Stimulated activated CD4-positive, alpha-beta T cell treated with anti-CD3 and anti-CD28 coated beads, TNF-alpha, amount 100 ng/mL, for 48 hours (primary cell): Measurements from ENCODE around the gene WAPL.
"Not testable (repeated sequence)": the region's sequence is repeated elsewhere in the genome, so short reads cannot be mapped to it uniquely, and the experiment has no call there.

Experiments used
- DNase-seq, 3 donors: peaks; one replicate each; pipeline ENCODE4 v3.0.0-alpha.2; 2020; ENCODE audit warnings: low read depth in 3 of 3

WAPL gene

GRCh38 chr10:86389441-86390193, 132.0 kb downstream of the WAPL start:
- DNase-seq = no peak

DNA sequence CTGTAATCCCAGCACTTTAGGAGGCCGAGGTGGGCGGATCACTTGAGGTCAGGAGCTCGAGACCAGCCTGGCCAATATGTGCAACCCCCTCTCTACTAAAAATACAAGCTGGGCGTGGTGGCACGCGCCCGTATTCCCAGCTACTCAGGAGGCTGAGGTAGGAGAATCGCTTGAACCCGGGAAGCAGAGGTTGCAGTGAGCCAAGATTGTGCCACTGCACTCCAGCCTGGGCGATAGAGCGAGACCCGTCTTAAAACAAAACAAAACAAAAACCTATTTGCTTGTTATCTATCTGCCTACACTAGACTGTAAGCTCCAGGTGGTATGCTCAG, 132.5 kb downstream of the WAPL start:
- not testable (repeated sequence) for DNase-seq

- DNase-seq = no peak
Observed at GRCh38 chr10:86388119-86388704, 133.4 kb downstream of the WAPL start.

GRCh38 chr10:86387178-86387794, 134.3 kb downstream of the WAPL start:
- DNase-seq = no peak

DNA sequence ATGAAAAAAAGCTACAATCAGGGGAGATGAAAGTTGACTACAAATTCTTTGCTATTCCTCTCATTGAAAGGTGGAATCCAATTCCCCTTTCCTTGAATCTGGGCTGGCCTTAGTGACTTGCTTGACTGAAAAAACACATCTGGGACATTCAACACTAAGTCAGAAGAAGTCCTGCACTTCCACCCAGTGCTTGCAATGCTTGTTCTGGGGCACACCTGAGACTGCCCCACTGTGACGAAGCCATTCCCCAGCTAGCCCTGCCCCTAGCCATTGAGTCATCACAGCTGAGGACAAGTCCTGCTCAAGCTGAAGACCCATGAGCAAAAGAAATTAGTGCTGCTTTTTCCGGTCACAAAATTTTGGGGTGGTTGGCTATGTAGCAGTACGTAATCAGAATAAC, 135.8 kb downstream of the WAPL start:
- DNase-seq = no peak
